Measurements from ENCODE around the gene CD70.
"Not testable (repeated sequence)": the region's sequence is repeated elsewhere in the genome, so short reads cannot be mapped to it uniquely, and the experiment has no call there.

CD70 gene

DNA sequence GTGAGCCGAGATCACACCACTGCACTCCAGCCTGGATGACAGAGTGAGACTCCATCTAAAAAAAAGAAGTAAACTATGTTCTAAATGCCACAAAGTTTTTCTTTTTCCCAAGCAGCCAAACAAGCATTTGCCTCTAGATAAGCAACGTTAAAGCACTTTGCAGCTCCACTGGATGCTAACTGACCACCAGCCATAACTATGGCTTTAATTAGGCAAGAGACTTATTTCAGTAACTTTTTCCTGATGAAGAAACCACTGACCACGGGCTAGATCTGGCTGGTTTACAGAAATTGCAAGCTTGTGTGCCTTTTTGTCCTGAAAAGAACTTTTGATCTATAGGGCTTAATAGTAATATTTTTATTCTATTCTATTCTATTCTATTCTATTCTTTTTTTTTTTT, 22.1 kb downstream of the CD70 start:
- no peak for DNase-seq

DNA sequence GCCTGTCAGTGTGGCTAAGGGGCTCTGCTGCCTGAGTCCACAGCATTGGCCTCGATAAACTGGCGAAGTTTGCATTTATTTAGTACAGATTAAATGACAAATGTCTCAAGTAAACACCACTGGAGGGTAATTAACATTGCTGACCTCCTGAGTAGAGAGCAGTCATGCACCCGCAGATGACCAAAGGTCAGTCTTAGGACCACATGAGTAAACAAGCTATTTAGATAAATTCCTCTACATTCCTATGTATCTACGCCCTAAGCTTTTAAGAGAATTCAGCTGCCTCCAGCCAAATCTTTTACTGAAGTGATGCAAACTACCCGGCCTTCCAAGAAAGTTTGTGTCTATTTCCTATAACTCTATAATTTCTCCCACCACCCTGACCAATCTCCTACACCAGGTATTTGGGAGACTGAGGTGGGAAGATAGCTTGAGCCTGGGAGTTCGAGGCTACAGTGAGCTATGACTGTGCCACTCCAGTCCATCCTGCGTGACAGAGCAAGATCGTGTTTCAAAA, 22.9 kb downstream of the CD70 start:
- DNase-seq, result no peak

DNA sequence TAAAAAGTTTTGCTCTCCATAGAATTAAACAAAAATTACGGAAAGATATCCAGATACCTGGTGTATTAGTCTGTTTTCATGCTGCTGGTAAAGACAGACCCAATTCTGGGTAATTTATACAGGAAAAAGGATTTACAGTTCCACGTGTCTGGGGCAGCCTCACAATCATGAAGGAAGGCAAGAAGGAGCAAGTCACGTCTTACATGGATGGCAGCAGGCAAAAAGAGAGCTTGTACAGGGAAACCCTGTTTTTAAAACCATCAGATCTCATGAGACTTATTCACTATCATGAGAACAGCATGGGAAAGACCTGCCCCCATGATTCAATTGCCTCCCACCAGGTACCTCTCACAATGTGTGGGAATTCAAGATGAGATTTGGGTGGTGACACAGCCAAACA, 24.2 kb downstream of the CD70 start:
- DNase-seq, result not testable (repeated sequence)

DNA sequence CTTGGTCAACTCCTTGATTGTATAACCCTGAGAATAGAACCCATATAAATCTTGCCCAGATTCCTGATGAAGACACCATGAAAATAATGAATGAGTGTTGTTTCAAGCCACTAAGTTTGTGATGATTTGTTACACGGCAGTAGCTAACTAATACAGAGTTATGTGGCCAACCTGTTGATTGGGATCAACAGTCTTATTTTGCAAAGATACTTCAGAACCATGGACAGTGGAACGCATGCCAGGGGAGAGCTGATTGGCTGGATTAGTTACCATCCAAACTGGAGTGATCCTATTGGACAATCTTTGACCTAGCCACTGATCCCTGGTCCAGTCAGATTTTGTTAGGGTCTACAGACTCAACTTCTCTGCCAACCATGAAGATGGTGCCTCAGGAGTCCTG, 26.6 kb downstream of the CD70 start:
- DNase-seq, result no peak

DNA sequence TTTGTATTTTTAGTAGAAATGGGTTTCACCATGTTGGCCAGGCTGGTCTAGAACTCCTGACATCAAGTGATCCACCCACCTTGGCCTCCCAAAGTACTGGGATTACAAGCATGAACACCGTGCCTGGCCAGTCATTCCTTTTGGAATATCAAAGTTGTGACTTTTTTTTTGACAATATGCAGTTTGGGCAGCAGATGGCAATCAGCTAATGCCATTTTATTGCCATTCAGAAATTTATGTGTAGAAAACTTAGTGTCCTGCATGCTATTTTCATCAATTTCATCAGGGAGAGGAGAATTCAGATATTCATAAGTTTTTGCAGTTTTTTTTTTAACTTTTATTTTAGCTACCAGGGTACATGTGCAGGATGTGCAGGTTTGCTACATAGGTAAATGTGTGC, 28.5 kb downstream of the CD70 start:
- DNase-seq, result not testable (repeated sequence)

DNA sequence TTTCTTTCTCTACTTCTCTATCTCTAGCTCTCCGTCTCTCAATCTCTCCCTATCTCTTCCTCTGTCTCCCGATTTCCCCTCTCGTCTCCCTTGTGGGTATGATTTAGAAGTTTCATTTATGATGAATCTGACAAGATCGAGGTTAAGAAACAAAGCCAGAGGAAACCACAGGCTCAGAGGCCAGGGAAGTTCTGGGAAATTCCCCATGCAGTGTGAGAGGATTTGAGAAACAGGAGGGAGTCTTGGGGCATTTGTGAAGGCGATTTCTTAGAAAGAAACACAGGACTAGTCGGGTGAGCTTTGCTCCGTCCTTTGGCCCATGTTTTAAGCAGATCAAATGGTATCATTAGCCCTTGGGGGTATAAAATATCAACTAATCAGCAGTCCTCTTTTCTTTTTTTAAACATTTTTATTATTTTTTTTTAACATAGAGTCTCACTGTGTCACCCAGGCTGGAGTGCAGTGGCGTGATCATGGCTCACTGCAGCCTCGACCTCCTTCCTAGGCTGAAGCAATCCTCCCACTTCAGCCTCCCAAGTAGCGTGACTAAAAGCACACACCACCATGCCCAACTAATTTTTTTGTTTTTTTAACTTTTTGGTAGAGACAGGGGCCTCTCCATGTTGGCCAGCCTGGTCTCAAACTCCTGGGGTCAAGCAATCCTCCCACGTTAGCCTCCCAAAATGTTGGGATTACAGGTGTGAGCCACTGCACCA, 34.3 kb downstream of the CD70 start:
- DNase-seq, result no peak

DNA sequence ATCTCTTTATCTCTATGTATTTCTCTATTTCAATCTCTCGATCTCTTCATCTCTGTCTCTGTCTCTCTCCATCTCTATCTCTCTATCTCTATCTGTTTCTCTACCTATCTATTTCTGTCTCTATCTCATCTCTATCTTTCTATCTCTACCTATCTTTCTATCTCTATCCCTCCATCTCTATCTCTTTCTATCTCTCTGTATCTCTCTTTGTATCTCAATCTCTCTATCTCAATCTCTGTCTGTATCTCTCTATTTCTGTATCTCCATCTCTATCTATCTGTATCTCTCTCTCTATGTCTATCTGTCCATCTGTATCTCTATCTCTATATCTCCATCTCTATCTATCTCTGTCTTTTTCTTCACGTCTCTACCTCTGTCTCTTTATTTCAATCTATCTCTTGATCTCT, 34.9 kb downstream of the CD70 start:
- no peak for DNase-seq

DNA sequence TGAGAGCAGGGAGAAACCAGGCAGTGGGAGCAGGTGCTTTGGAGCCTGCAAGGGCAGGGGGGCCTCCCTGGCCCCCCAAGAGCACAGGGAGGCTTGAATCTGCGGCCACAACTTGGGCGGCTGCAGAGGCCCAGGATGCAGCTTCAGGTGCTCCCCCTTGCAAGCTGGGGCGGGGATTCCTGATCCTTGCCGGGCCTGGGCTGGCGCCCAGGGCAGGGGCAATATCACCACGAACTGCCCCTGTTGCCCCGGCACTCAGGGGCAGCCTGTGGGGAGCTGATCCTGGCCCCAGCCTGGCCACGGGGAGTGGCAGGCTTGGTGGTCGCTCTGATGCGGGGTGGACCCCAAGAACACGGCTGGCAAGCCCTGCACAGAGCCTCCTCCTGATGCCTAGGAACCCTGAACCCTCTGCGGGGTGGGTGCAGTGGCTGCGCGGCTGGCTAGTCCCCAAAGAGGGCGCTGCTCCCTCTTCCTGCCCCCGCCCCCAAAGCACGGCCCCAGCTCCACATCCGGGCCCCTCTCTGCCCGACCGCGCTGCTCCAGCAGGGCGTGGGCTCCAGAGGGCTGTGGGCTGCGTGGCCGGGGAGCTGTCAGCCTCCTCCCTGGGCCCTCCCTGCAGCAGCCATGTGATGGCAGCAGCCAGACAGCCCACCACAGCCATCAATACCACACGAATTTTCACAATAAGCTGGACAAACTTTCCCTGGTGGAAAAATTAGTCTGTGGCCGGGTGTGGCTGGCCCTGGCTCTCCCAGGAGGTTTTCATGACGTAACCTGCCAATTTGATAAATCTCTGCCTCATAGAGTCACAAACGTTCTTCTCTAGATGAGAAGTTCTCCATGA, 39.1 kb downstream of the CD70 start:
- no peak for DNase-seq

DNA sequence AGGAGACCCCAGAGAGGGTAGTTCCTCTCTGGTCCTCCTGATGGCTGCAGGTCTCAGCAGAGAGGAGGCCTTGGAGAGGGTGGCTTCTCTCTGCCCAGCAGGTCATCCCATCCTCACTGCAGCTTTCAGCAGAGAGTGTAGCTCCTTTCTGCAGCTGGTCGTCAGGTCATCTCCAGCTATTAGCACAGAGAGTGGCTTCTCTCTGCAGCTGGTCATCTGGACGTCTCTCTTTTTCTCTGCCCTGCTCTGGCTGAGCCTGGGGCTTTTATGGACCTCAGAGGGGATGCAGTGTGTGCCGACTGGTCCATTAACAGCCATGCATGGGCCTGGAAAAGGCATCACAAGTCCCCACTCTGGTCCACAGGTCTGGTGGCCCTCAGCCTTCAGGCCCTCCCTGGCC, 39.9 kb downstream of the CD70 start:
- DNase-seq, result no peak

DNA sequence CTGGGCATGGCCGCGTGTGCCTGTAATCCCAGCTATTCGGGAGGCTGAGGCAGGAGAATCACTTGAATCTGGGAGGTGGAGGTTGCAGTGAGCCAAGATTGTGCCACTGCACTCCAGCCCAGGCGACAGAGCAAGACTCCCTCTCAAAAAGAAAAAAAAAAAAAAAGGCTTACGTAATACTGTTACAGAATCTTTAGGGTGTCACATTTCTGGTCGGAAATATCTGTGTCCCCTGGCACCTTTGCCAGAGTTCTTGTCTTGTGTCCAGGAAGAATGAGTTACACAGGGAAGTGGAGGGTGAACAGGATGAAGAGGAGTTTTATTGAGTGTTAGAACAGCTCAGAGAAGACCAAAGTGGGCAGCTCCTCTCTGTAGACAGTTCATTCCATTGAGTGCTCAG, 40.3 kb downstream of the CD70 start:
- not testable (repeated sequence) for DNase-seq

DNA sequence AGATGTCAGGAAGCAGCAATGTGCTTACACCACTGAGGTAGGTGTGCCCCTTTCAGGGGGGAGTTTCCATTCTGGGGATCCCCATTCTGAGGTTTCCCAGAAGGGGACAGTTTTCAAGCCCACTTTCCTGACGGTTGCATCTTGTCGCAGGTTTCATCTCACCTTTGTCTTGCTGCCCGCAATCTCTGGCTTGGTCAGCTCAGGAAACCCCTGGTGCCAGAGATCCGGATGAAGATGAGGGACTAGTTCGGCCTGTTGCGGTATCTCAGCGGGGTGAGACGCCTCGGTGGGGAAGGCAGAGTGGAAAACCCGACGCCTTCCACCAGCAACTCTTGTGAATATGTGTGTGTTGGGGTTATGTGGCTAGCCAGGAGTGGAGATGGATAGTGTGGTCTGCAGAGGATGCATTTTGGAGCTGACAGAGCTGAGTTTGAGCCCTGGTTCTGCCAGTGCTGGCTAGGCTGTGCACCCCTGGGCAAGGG, 47.0 kb downstream of the CD70 start:
- no peak for DNase-seq

DNA sequence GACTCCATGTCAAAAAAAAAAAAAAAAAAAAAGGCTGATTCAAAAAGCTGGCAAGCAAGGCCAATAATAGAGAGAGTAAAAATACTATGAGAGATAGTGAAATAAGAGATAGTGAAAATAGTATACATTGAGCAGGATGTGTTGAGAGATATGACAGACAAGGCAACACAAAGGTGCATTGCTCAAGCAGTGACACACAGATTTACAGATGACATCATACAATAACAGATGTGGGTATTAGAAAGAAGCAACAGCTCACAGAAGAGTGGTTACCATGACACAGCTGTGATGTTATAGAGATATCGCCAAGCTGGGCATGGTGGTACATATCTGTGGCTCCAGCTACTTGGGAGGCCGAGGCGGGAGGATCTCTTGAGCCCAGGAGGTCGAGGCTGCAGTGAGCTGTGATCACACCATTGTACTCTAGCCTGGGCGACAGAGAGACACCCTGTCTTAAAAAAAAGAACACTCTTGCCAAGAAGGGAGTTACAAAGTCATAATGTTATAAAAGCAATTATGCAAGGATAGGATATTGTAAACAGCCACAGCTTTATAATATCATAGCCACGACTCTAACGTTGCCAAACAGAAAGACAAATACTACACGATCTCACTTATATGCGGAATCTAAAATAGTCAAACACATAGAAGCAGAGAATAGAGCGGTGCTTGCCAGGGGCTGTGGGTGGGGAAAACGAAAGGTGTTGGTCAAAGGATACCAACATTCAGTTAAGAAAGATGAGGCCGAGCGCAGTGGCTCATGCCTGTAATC, 49.8 kb downstream of the CD70 start:
- no peak for DNase-seq

DNA sequence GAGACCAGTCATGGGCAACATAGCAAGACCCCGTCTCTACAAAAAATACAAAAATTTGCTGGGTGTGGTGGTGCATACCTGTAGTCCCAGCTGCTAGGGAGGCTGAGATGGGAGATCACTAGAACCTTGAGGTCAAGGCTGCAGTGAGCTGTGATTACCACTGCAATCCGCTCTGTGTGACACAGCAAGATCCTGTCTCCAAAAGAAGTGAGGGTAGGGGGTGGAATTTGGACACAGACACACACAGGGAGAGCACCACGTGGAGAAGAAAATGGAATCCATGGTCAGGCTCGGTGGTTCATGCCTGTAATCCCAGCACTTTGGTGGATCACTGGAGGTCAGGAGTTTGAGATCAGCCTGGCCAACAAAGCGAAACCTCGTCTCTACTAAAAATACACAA, 51.4 kb downstream of the CD70 start:
- DNase-seq, result no peak
